GM12878 (cell line): ENCODE data around the gene AATF.

Experiments used
- BACH1 ChIP-seq: fragments of 450-650 bp; IDR thresholded peaks from 2 replicates; pipeline ENCODE4 v1.6.1; 2017; ENCODE audit warnings: mild to moderate bottlenecking, borderline replicate concordance
- BHLHE40 ChIP-seq, 2 experiments: fragments of 450-650 bp in 1 of 2; IDR thresholded peaks; 2 replicates each; pipeline ENCODE4 v1.6.1; 2011 to 2017; ENCODE audit warnings: low read depth in 2 of 2, borderline replicate concordance in 1 of 2, improper control_type of control experiment in 1 of 2, low read length in 1 of 2, mild to moderate bottlenecking in 1 of 2
- CBFB ChIP-seq: IDR thresholded peaks from 2 replicates; pipeline ENCODE4 v1.6.1; 2016; ENCODE audit warnings: antibody characterized with exemption, low read depth
- CEBPB ChIP-seq, 2 experiments: fragments of 150-350 bp in 1 of 2; IDR thresholded peaks; 2 replicates each; pipeline ENCODE4 v1.6.1; 2012 to 2014; ENCODE audit warnings: low read depth in 2 of 2, low read length in 2 of 2, borderline replicate concordance in 1 of 2, inconsistent platforms in 1 of 2
- HDAC2 ChIP-seq: fragments of 200-600 bp; sonication (generic); IDR thresholded peaks from 2 replicates; pipeline ENCODE4 v1.6.1; 2017
- JUND ChIP-seq: IDR thresholded peaks from 2 replicates; pipeline ENCODE4 v1.6.1; 2012; ENCODE audit warnings: low read depth, mild to moderate bottlenecking, low read length, improper control_type of control experiment, moderate library complexity
- MAX ChIP-seq: IDR thresholded peaks from 2 replicates; pipeline ENCODE4 v1.6.1; 2012; ENCODE audit warnings: low read depth, low read length, improper control_type of control experiment
- MXI1 ChIP-seq: fragments of 150-350 bp; IDR thresholded peaks from 2 replicates; pipeline ENCODE4 v1.6.1; 2011; ENCODE audit warnings: low read depth, mild to moderate bottlenecking, inconsistent platforms, low read length, improper control_type of control experiment
- POLR2AphosphoS5 ChIP-seq: IDR thresholded peaks from 2 replicates; pipeline ENCODE4 v1.6.1; 2011; ENCODE audit warnings: mild to moderate bottlenecking, low read length, inconsistent platforms
- RB1 ChIP-seq: fragments of 450-650 bp; formaldehyde crosslinking; IDR thresholded peaks from 2 replicates; pipeline ENCODE4 v1.6.1; 2017; ENCODE audit warnings: mild to moderate bottlenecking, borderline replicate concordance
- TF ChIP-seq, protein P1 (sequence below), 3 experiments: IDR thresholded peaks in 2 of 3; conservative IDR thresholded peaks in 1 of 3; 2 replicates each; pipeline ENCODE4 v1.5.1; 2011; ENCODE audit warnings: low read depth in 3 of 3, low read length in 3 of 3, mild to moderate bottlenecking in 3 of 3, control low read depth in 2 of 3, moderate library complexity in 2 of 3, inconsistent platforms in 1 of 3, mixed read lengths in 1 of 3; ENCODE audit not compliant: control insufficient read depth in 2 of 3, insufficient read depth in 1 of 3; ENCODE audit errors: extremely low read depth in 1 of 3

- TF ChIP-seq MAX (no peak), BACH1 (no peak), CEBPB (IDR thresholded peaks at IDR 0.05; ENCODE audit: borderline replicate concordance in 1 of 2, low read depth in 2 of 2, low read length in 2 of 2) (no peak), POLR2AphosphoS5 (no peak), HDAC2 (no peak), JUND (no peak), BHLHE40 (IDR thresholded peaks at IDR 0.05; ENCODE audit: borderline replicate concordance in 1 of 2, low read depth in 2 of 2, low read length in 1 of 2) (no peak), RB1 (no peak), CBFB (no peak), MXI1 (no peak)
- TF ChIP-seq, protein P1, sequence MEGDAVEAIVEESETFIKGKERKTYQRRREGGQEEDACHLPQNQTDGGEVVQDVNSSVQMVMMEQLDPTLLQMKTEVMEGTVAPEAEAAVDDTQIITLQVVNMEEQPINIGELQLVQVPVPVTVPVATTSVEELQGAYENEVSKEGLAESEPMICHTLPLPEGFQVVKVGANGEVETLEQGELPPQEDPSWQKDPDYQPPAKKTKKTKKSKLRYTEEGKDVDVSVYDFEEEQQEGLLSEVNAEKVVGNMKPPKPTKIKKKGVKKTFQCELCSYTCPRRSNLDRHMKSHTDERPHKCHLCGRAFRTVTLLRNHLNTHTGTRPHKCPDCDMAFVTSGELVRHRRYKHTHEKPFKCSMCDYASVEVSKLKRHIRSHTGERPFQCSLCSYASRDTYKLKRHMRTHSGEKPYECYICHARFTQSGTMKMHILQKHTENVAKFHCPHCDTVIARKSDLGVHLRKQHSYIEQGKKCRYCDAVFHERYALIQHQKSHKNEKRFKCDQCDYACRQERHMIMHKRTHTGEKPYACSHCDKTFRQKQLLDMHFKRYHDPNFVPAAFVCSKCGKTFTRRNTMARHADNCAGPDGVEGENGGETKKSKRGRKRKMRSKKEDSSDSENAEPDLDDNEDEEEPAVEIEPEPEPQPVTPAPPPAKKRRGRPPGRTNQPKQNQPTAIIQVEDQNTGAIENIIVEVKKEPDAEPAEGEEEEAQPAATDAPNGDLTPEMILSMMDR (IDR thresholded peaks at IDR 0.05 in 2 of 3, conservative IDR thresholded peaks at IDR 0.05 in 1 of 3; ENCODE audit: control insufficient read depth in 2 of 3, extremely low read depth in 1 of 3, insufficient read depth in 1 of 3, low read depth in 3 of 3, low read length in 3 of 3) = no peak
These were observed 118.9 kb downstream of the AATF start for GRCh38 chr17:37067555-37068111.
